GM23248 (cell line): ENCODE data around the gene TRIM69. TPM values are rescaled to one million over a fixed set of nuclear protein-coding genes. Genes with fewer than 3 reads are reported as not detected.

Experiments used
- DNase-seq: peaks from one replicate; pipeline ENCODE4 v3.0.0-alpha.2; 2015
- H2AFZ ChIP-seq: fragments of 200-600 bp; sonication (generic); 2 replicates; pipeline ENCODE4 v1.6.1; 2016; ENCODE audit warnings: antibody characterized with exemption
- H3F3A ChIP-seq: fragments of 200-600 bp; sonication (generic); 2 replicates; pipeline ENCODE4 v1.6.1; 2016; ENCODE audit warnings: mild to moderate bottlenecking, antibody characterized with exemption, mixed run types; ENCODE audit not compliant: insufficient read depth
- H3K27ac ChIP-seq: fragments of 200-600 bp; sonication (generic); 2 replicates; pipeline ENCODE4 v1.5.1; 2016; ENCODE audit warnings: mild to moderate bottlenecking
- H3K27me3 ChIP-seq: fragments of 200-600 bp; sonication (generic); replicated peaks from 2 replicates; pipeline ENCODE4 v1.6.1; 2016; ENCODE audit warnings: mild to moderate bottlenecking; ENCODE audit not compliant: insufficient read depth
- H3K36me3 ChIP-seq: fragments of 200-600 bp; sonication (generic); 2 replicates; pipeline ENCODE4 v1.6.1; 2016; ENCODE audit warnings: low read depth, mild to moderate bottlenecking
- H3K4me1 ChIP-seq: fragments of 200-600 bp; sonication (generic); 2 replicates; pipeline ENCODE4 v1.6.1; 2016; ENCODE audit warnings: mild to moderate bottlenecking; ENCODE audit not compliant: insufficient read depth
- H3K4me2 ChIP-seq: fragments of 200-600 bp; sonication (generic); one replicate; pipeline ENCODE4 v1.6.1; 2016; ENCODE audit warnings: mild to moderate bottlenecking; ENCODE audit not compliant: unreplicated experiment
- H3K4me3 ChIP-seq: fragments of 200-600 bp; sonication (generic); 2 replicates; pipeline ENCODE4 v1.5.1; 2016; ENCODE audit warnings: mild to moderate bottlenecking
- H3K79me2 ChIP-seq: fragments of 200-600 bp; sonication (generic); 2 replicates; pipeline ENCODE4 v1.6.1; 2016; ENCODE audit warnings: mild to moderate bottlenecking; ENCODE audit not compliant: insufficient read depth
- H3K9ac ChIP-seq: fragments of 200-600 bp; sonication (generic); 2 replicates; pipeline ENCODE4 v1.6.1; 2016; ENCODE audit warnings: mild to moderate bottlenecking
- H3K9me2 ChIP-seq: fragments of 200-600 bp; sonication (generic); 2 replicates; pipeline ENCODE4 v1.6.1; 2016; ENCODE audit warnings: mixed run types, mild to moderate bottlenecking, moderate library complexity; ENCODE audit not compliant: insufficient read depth
- H3K9me3 ChIP-seq: fragments of 200-600 bp; sonication (generic); one replicate; pipeline ENCODE4 v1.6.1; 2017; ENCODE audit warnings: low read depth
- H4K20me1 ChIP-seq: fragments of 200-600 bp; sonication (generic); 2 replicates; pipeline ENCODE4 v1.6.0; 2016; ENCODE audit not compliant: insufficient read depth
- EZH2 ChIP-seq: fragments of 200-600 bp; sonication (generic); IDR thresholded peaks from 2 replicates; pipeline ENCODE4 v1.6.1; 2018; ENCODE audit warnings: antibody characterized with exemption, mild to moderate bottlenecking; ENCODE audit not compliant: insufficient read depth, poor library complexity, severe bottlenecking
- EZH2phosphoT487 ChIP-seq: fragments of 200-600 bp; sonication (generic); IDR thresholded peaks from 2 replicates; pipeline ENCODE4 v1.6.1; 2018; ENCODE audit warnings: antibody characterized with exemption, moderate library complexity, mild to moderate bottlenecking, low read depth; ENCODE audit not compliant: insufficient read depth
- WGBS, 2 experiments: methylation state at CpG; one replicate each; pipeline ENCODE4 v1.1.6; 2015 to 2017; ENCODE audit warnings: low lambda C conversion rate in 2 of 2, low coverage in 1 of 2; ENCODE audit errors: missing lambda C conversion rate in 2 of 2; 5-methylcytosine and 5-hydroxymethylcytosine counted together
- in situ Hi-C: fragments of 300-500 bp; cut with MboI; formaldehyde crosslinking; loops from 2 replicates; pipeline ENCODE4 v1.15.0; 2020
- polyA plus RNA-seq: library from polyadenylated mRNA; unstranded; fragments of >200 nt; fragmentation: Nextera tagmentation; extraction: Ambion mirVana; gene quantifications from 2 replicates; pipeline ENCODE4 v1.2.1, GENCODE V29; 2016
- total RNA-seq: library from RNA; depleted of rRNA; stranded (reverse); fragments of >200 nt; shearing (Covaris generic); gene quantifications from 2 replicates; pipeline ENCODE4 v1.2.3, GENCODE V29; 2014

Gene TRIM69
- total and polyA plus RNA-seq, 2 experiments from 2014 or later, result 8.9 to 9.2 TPM

GRCh38 chr15:44775953-44776352 lies 39.6 kb downstream of the TRIM69 start:
- no peak overlapping the region for H3K9ac ChIP-seq
- H3K4me1 ChIP-seq, result no peaks in the 10 kb centered on the region
- no peaks in the 10 kb centered on the region for H3K79me2 ChIP-seq
- DNase-seq, result peak; percentile 29
- no peaks in the 10 kb centered on the region for H3K9me2 ChIP-seq
- in situ Hi-C loops, result no loop called here
- no peak overlapping the region for H2AFZ ChIP-seq
- H3K36me3 ChIP-seq, result no peaks in the 10 kb centered on the region
- no peaks in the 10 kb centered on the region for H3F3A ChIP-seq
- no peaks in the 10 kb centered on the region for H4K20me1 ChIP-seq
- no peak overlapping the region for H3K27ac ChIP-seq
- no peak overlapping the region for H3K4me2 ChIP-seq
- 51 to 52% methylated on average over 4 of the region's 4 CpGs for WGBS, 2 experiments
- TF ChIP-seq EZH2phosphoT487 (no peak), EZH2 (no peak)
- H3K27me3 ChIP-seq, result no peaks in the 10 kb centered on the region
- no peak overlapping the region for H3K4me3 ChIP-seq
- no peaks in the 10 kb centered on the region for H3K9me3 ChIP-seq

DNA sequence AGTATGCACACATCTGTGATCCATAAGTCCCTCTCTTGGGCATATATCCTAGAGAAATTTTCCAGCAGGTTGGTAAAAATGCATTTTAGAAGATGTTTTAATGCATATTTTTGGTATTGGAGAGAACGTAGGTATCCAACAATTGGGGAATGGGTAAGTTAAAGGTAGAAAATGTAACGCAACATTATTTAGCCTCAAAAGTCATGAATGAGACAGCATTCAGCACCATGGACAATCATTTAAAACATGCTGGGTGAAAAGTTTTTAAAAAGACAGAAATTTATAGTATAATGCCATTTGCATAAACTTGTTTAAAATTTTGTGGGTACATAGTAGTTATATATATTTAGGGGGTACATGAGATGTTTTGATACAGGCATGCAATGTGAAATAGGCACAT lies 43.4 kb downstream of the TRIM69 start:
- no peak overlapping the region for H3K4me3 ChIP-seq
- TF ChIP-seq EZH2phosphoT487, result no peak
- TF ChIP-seq EZH2, result no peak
- no peaks in the 10 kb centered on the region for H3K9me2 ChIP-seq
- H3K27me3 ChIP-seq, result no peaks in the 10 kb centered on the region
- peaks cover 5% of the 10 kb centered on the region; the same call in 1 of the 2 replicates for H3K4me1 ChIP-seq
- H3F3A ChIP-seq, result no peaks in the 10 kb centered on the region
- 61 to 68% methylated on average over 2 of the region's 2 CpGs for WGBS, 2 experiments
- H3K79me2 ChIP-seq, result no peaks in the 10 kb centered on the region
- no peak overlapping the region for H3K4me2 ChIP-seq
- in situ Hi-C loops, result no loop called here
- H3K27ac ChIP-seq, result no peak overlapping the region
- DNase-seq, result no peak
- H3K9me3 ChIP-seq, result no peaks in the 10 kb centered on the region
- H2AFZ ChIP-seq, result no peak overlapping the region
- no peaks in the 10 kb centered on the region for H4K20me1 ChIP-seq
- no peak overlapping the region for H3K9ac ChIP-seq
- no peaks in the 10 kb centered on the region for H3K36me3 ChIP-seq

- Histone ChIP-seq H2AFZ (no peak overlapping the region), H3F3A (no peaks in the 10 kb centered on the region), H3K79me2 (no peaks in the 10 kb centered on the region), H3K9me2 (no peaks in the 10 kb centered on the region), H3K36me3 (no peaks in the 10 kb centered on the region), H3K4me2 (no peak overlapping the region), H4K20me1 (no peaks in the 10 kb centered on the region), H3K27ac (no peak overlapping the region), H3K4me1 (peaks cover 5% of the 10 kb centered on the region; the same call in 1 of the 2 replicates), H3K9ac (no peak overlapping the region), H3K27me3 (no peaks in the 10 kb centered on the region), H3K4me3 (no peak overlapping the region), H3K9me3 (no peaks in the 10 kb centered on the region)
- TF ChIP-seq EZH2, result no peak
- no peak for TF ChIP-seq EZH2phosphoT487
- WGBS, 2 experiments, result 77 to 87% methylated on average over 2 of the region's 2 CpGs
- in situ Hi-C loops, result no loop called here
- no peak for DNase-seq
Measured at GRCh38 chr15:44780608-44781007, 44.3 kb downstream of the TRIM69 start.

GRCh38 chr15:44781128-44781810 lies 44.9 kb downstream of the TRIM69 start:
- Histone ChIP-seq H3K27me3 (no peaks in the 10 kb centered on the region), H3K27ac (no peak overlapping the region), H3K36me3 (no peaks in the 10 kb centered on the region), H3K9ac (no peak overlapping the region), H3K9me3 (no peaks in the 10 kb centered on the region), H3K9me2 (no peaks in the 10 kb centered on the region), H2AFZ (no peak overlapping the region), H3K4me1 (peaks cover 5% of the 10 kb centered on the region; the same call in 1 of the 2 replicates), H4K20me1 (no peaks in the 10 kb centered on the region), H3K4me2 (no peak overlapping the region), H3K4me3 (no peak overlapping the region), H3K79me2 (no peaks in the 10 kb centered on the region), H3F3A (no peaks in the 10 kb centered on the region)
- TF ChIP-seq EZH2 (no peak), EZH2phosphoT487 (no peak)
- in situ Hi-C loops, result no loop called here
- WGBS, 2 experiments, result 57 to 59% methylated on average over 7 of the region's 7 CpGs
- DNase-seq, result no peak
